ENCODE measurements around the gene CDH13. TPM values are rescaled to one million over a fixed set of nuclear protein-coding genes. Genes with fewer than 3 reads are reported as not detected.

Gene CDH13
- total and polyA plus RNA-seq, 2 of the 8 experiments (the other 6 are each of a cell fraction or from before 2014, with no cell fraction given): 2.3 to 2.4 TPM

GRCh38 chr16:83308414-83308813 is 681.6 kb downstream of the CDH13 start (continued):
- TF ChIP-seq CHD7 (IDR thresholded peaks at IDR 0.05; ENCODE audit: insufficient replicate concordance, low read length) (no peak), POLR2AphosphoS5 (IDR thresholded peaks at IDR 0.05; ENCODE audit: low read depth, low read length) (no peak), HDAC6 (IDR thresholded peaks at IDR 0.05; ENCODE audit: low read depth, low read length) (no peak)
